Peyer's patch (tissue), 4 donors: ENCODE data around the gene RELL1.

ENCODE experiments used
- CTCF ChIP-seq, 6 experiments: fragments of 450-650 bp in 4 of 6; fragments of 200-600 bp in 2 of 6; sonication (generic) in 1 of 6; IDR thresholded peaks; one replicate each; pipeline ENCODE4 v1.5.1; 2017 to 2019; ENCODE audit warnings: antibody characterized with exemption in 6 of 6, mild to moderate bottlenecking in 3 of 6, moderate library complexity in 1 of 6
- POLR2A ChIP-seq, 2 donors: fragments of 450-650 bp; IDR thresholded peaks; one replicate each; pipeline ENCODE4 v1.5.1; 2017; ENCODE audit warnings: antibody characterized with exemption in 2 of 2, mild to moderate bottlenecking in 2 of 2, moderate library complexity in 2 of 2

GRCh38 chr4:37715889-37716402, 29.8 kb upstream of the RELL1 start:
- TF ChIP-seq CTCF (IDR thresholded peaks at IDR 0.05) (peak in 3 of 6 experiments; percentile 20 to 48 (median 29)), POLR2A (IDR thresholded peaks at IDR 0.05) (no peak)
